ENCODE measurements around the gene DIP2B.

Gene DIP2B

DNA sequence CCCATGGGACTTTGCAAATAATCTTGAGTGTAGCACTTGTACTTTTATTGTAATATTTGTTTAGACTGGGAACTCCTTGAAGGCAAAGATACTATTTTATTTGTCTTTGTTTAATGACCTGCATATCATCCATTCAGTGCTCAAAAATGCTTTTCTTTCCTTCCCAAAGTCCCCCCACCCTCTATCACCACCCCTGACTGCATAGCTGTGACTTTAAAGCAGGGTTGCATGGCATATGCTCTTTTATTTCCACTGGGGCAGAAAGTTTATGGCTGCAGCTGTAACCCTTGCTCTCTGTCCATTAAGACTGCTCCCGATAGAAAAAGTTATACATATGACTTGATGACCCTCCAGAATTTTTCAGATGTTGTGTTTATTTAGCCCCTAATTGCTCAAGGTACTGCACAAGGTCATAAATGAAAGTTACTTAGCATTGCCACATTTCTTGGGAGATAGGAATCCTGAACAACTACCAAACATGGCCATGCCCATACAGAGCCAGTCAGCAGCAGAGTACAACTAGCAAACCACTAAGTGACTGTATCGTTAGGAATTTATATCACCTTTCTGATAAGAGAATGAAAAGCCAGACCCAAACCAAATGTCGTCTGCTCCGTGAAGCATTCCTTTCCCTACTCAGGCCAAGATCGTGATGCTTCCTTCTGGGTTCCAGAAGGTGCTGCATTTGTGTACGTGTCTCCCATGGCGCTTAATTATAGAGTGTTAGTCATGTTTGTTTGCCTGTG lies 114.3 kb downstream of the DIP2B start:
- Histone ChIP-seq H2AFZ (ENCODE audit: low read depth, low read length, severe bottlenecking) (no peak overlapping the region), H3K9ac (ENCODE audit: low read length) (no peak overlapping the region), H3F3A (ENCODE audit: insufficient read depth) (no peaks in the 10 kb centered on the region), H3K36me3 (ENCODE audit: low read length) (no peaks in the 10 kb centered on the region), H4K20me1 (ENCODE audit: low read depth, low read length) (peaks cover 11% of the 10 kb centered on the region; the same call in 1 of the 2 replicates), H3K27ac (ENCODE audit: low read depth, low read length) (no peak overlapping the region), H3K4me3 (ENCODE audit: insufficient read depth, low read length, poor library complexity, severe bottlenecking) (no peak overlapping the region), H3K9me3 (ENCODE audit: insufficient read depth, low read length) (no peaks in the 10 kb centered on the region), H3K79me2 (ENCODE audit: insufficient read depth, low read length) (no peaks in the 10 kb centered on the region), H3K27me3 (ENCODE audit: low read length) (no peaks in the 10 kb centered on the region), H3K4me2 (ENCODE audit: low read depth, low read length, poor library complexity, severe bottlenecking) (no peak overlapping the region), H3K9me2 (replicated peaks; ENCODE audit: insufficient read depth, low read length) (no peaks in the 10 kb centered on the region)
- TF ChIP-seq, protein P1, sequence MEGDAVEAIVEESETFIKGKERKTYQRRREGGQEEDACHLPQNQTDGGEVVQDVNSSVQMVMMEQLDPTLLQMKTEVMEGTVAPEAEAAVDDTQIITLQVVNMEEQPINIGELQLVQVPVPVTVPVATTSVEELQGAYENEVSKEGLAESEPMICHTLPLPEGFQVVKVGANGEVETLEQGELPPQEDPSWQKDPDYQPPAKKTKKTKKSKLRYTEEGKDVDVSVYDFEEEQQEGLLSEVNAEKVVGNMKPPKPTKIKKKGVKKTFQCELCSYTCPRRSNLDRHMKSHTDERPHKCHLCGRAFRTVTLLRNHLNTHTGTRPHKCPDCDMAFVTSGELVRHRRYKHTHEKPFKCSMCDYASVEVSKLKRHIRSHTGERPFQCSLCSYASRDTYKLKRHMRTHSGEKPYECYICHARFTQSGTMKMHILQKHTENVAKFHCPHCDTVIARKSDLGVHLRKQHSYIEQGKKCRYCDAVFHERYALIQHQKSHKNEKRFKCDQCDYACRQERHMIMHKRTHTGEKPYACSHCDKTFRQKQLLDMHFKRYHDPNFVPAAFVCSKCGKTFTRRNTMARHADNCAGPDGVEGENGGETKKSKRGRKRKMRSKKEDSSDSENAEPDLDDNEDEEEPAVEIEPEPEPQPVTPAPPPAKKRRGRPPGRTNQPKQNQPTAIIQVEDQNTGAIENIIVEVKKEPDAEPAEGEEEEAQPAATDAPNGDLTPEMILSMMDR (IDR thresholded peaks at IDR 0.05; ENCODE audit: insufficient read depth, low read length, poor library complexity, severe bottlenecking), result no peak
- TF ChIP-seq EZH2phosphoT487 (conservative IDR thresholded peaks at IDR 0.05; ENCODE audit: low read length), result no peak

DNA sequence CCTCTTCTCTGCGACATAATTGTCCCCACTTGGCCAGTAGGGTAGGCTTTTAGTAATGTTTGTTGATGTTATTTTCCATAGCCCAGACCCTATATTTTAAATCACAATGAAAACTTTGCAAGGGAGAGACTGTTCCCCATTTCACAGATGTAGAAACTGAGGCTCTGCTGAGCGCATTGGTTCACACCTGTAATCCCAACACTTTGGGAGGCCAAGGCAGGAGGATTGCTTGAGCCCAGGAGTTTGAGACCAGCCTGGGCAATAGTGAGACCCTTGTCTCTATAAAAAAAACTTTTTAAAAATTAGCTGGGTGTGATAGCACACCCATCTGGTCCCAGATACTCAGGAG lies 114.8 kb downstream of the DIP2B start:
- TF ChIP-seq, protein P1 (IDR thresholded peaks at IDR 0.05; ENCODE audit: insufficient read depth, low read length, poor library complexity, severe bottlenecking), result no peak
- no peak for TF ChIP-seq EZH2phosphoT487 (conservative IDR thresholded peaks at IDR 0.05; ENCODE audit: low read length)
- Histone ChIP-seq H3F3A (ENCODE audit: insufficient read depth) (no peaks in the 10 kb centered on the region), H3K9me3 (ENCODE audit: insufficient read depth, low read length) (no peaks in the 10 kb centered on the region), H3K27me3 (ENCODE audit: low read length) (no peaks in the 10 kb centered on the region), H3K9ac (ENCODE audit: low read length) (no peak overlapping the region), H3K4me3 (ENCODE audit: insufficient read depth, low read length, poor library complexity, severe bottlenecking) (no peak overlapping the region), H2AFZ (ENCODE audit: low read depth, low read length, severe bottlenecking) (no peak overlapping the region), H3K36me3 (ENCODE audit: low read length) (no peaks in the 10 kb centered on the region), H4K20me1 (ENCODE audit: low read depth, low read length) (peaks cover 11% of the 10 kb centered on the region; the same call in 1 of the 2 replicates), H3K27ac (ENCODE audit: low read depth, low read length) (no peak overlapping the region), H3K9me2 (replicated peaks; ENCODE audit: insufficient read depth, low read length) (no peaks in the 10 kb centered on the region), H3K4me2 (ENCODE audit: low read depth, low read length, poor library complexity, severe bottlenecking) (no peak overlapping the region), H3K79me2 (ENCODE audit: insufficient read depth, low read length) (no peaks in the 10 kb centered on the region)

DNA sequence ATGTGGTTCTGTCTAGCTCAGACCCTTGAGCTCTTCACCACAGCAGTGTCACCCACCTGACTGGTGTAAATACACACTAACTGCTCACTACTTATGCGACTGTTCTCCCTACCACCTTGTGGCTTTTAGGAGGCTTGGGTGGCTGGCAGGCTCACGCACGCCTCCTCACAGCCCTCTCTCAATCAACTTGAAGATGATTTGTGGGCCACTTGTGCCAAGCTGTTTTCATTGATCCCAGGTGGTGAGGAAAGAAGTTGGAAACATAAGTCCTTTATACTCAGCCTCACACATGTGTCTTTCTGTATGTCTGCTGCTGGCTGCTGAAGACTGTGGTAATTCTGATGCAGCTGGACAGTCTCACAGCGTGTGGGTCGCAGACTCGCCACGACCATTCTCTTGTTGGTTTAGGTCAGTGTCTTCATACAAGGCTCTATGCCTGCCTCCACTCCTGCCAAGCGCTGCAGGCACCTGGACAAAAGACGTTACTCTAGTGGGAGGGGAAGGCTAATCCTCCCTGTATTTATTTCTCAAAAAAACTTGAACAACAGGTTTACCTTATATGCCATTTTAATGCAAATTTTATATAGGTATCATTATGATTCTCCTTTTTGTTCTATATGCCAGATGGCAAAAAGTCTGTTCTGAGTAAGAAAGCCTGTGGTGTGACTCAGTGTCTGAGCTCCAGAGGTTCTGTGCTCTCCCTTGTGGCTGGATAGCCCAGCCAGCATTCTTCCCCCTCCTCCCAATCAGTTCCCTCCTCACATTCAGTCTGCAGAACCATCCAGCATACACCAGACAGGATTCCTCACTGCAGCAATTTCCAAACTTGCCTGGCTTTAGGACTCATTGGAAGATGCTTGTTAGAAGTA lies 115.6 kb downstream of the DIP2B start:
- H3K9me3 ChIP-seq (ENCODE audit: insufficient read depth, low read length), result no peaks in the 10 kb centered on the region
- no peaks in the 10 kb centered on the region for H3K79me2 ChIP-seq (ENCODE audit: insufficient read depth, low read length)
- H3K27me3 ChIP-seq (ENCODE audit: low read length), result no peaks in the 10 kb centered on the region
- H3K36me3 ChIP-seq (ENCODE audit: low read length), result no peaks in the 10 kb centered on the region
- no peak for TF ChIP-seq EZH2phosphoT487 (conservative IDR thresholded peaks at IDR 0.05; ENCODE audit: low read length)
- H3K4me2 ChIP-seq (ENCODE audit: low read depth, low read length, poor library complexity, severe bottlenecking), result no peak overlapping the region
- no peaks in the 10 kb centered on the region for H3K9me2 ChIP-seq (replicated peaks; ENCODE audit: insufficient read depth, low read length)
- peaks cover 11% of the 10 kb centered on the region; the same call in 1 of the 2 replicates for H4K20me1 ChIP-seq (ENCODE audit: low read depth, low read length)
- no peak overlapping the region for H3K9ac ChIP-seq (ENCODE audit: low read length)
- H2AFZ ChIP-seq (ENCODE audit: low read depth, low read length, severe bottlenecking), result no peak overlapping the region
- H3F3A ChIP-seq (ENCODE audit: insufficient read depth), result no peaks in the 10 kb centered on the region
- H3K27ac ChIP-seq (ENCODE audit: low read depth, low read length), result no peak overlapping the region
- no peak overlapping the region for H3K4me3 ChIP-seq (ENCODE audit: insufficient read depth, low read length, poor library complexity, severe bottlenecking)

All from SU-DHL-6 (cell line).